ENCODE measurements around the gene ANTXR1.

- TF ChIP-seq CTCF (optimal IDR thresholded peaks at IDR 0.05 in 1 of 3, IDR thresholded peaks at IDR 0.05 in 1 of 3, conservative IDR thresholded peaks at IDR 0.05 in 1 of 3; ENCODE audit: extremely low read depth in 1 of 3, insufficient read depth in 2 of 3, low read length in 3 of 3), result no peak
- TF ChIP-seq EZH2 (IDR thresholded peaks at IDR 0.05; ENCODE audit: low read length), result no peak
These were observed 278.1 kb downstream of the ANTXR1 start for GRCh38 chr2:69291004-69291650.

All from keratinocyte (primary cell).